ENCODE measurements around the gene GOPC. TPM values are rescaled to one million over a fixed set of nuclear protein-coding genes. Genes with fewer than 3 reads are reported as not detected.

GOPC gene
- total RNA-seq, 1 experiment from 2014 or later: 24.2 TPM

DNA sequence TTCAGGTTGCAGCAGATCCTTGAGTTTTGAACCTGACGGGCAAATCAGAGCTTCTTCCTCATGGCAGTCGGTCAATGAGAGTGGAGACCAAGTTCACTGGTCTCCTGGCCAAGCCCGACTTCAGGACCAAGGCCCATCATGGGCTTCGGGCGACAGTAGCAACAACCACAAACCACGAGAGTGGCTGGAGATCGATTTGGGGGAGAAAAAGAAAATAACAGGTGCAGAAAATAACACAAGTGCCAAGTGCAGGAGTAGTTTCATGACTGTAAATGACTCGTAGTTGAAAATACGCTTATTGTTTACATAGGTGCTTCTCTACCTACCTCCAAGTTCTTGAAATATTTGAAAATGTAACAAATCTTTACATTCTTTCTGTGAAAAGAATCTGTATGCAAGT, 63.7 kb downstream of the GOPC start (continued):
- TF ChIP-seq REST (IDR thresholded peaks at IDR 0.05; ENCODE audit: low read depth) (no peak), ZNF274 (IDR thresholded peaks at IDR 0.05; ENCODE audit: low read depth, low read length) (no peak)

GRCh38 chr6:117536317-117536716, 66.0 kb downstream of the GOPC start:
- POLR2A ChIA-PET: no interaction called here
- no TSS peak for BruUV-seq (replicated peaks)

More at GRCh38 chr6:117536317-117536716, 66.0 kb downstream of the GOPC start:
- no peak overlapping the region for H2AFZ ChIP-seq (ENCODE audit: low read depth, low read length, poor library complexity, severe bottlenecking)
- H3K79me2 ChIP-seq (ENCODE audit: insufficient read depth, low read length): no peaks in the 10 kb centered on the region
- H3K9me2 ChIP-seq (ENCODE audit: insufficient read depth): no peaks in the 10 kb centered on the region
- RAD21 ChIA-PET (ENCODE audit: low non-redundant PET in 1 of 2, low total read pairs in 2 of 2, uncharacterized antibody in 2 of 2, unreplicated experiment in 2 of 2): no interaction called here
- no peaks in the 10 kb centered on the region for H3K27me3 ChIP-seq (ENCODE audit: insufficient read depth, low read length)
- no peak overlapping the region for H3K27ac ChIP-seq (ENCODE audit: low read depth, low read length)
- TF ChIP-seq CEBPB (IDR thresholded peaks at IDR 0.05; ENCODE audit: low read depth) (peak; percentile 81), FOSL1 (IDR thresholded peaks at IDR 0.05; ENCODE audit: low read depth) (no peak), TCF7L2 (IDR thresholded peaks at IDR 0.05; ENCODE audit: borderline replicate concordance, extremely low read depth, insufficient read depth, insufficient read length) (no peak), SIN3A (IDR thresholded peaks at IDR 0.05; ENCODE audit: low read depth) (no peak), YY1 (IDR thresholded peaks at IDR 0.05; ENCODE audit: extremely low read depth, insufficient replicate concordance, low read depth, low read length) (no peak), SP1 (IDR thresholded peaks at IDR 0.05; ENCODE audit: low read depth) (no peak), EZH2phosphoT487 (IDR thresholded peaks at IDR 0.05; ENCODE audit: borderline replicate concordance) (no peak), POLR2AphosphoS5 (IDR thresholded peaks at IDR 0.05; ENCODE audit: low read depth, low read length) (0 out of 2 replicates have a peak, but pooled peaks have one; percentile 24), ATF3 (IDR thresholded peaks at IDR 0.05) (0 out of 2 replicates have a peak, but pooled peaks have one; percentile 51), CBX3 (IDR thresholded peaks at IDR 0.05; ENCODE audit: low read depth) (0 out of 2 replicates have a peak, but pooled peaks have one; percentile 28)
- TF ChIP-seq, protein P1, sequence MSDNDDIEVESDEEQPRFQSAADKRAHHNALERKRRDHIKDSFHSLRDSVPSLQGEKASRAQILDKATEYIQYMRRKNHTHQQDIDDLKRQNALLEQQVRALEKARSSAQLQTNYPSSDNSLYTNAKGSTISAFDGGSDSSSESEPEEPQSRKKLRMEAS (IDR thresholded peaks at IDR 0.05): 0 out of 2 replicates have a peak, but pooled peaks have one; percentile 26
- H3K4me2 ChIP-seq (ENCODE audit: low read length): peak overlapping the region; percentile 9; the same call in 1 of the 2 replicates
- no peaks in the 10 kb centered on the region for H4K20me1 ChIP-seq (ENCODE audit: insufficient read depth)
- CTCF ChIA-PET: no interaction called here
- intact Hi-C loops (cut with micrococcal nuclease): no loop called here
- ATAC-seq (peak; percentile 54), DNase-seq (ENCODE audit: low read depth, low spot score) (no peak)
- H3K9ac ChIP-seq (ENCODE audit: low read length): no peak overlapping the region
- peaks cover 0 to 10% of the 10 kb centered on the region in 2 experiments; a peak in 2 of 4 replicates for H3K36me3 ChIP-seq (ENCODE audit: control insufficient read depth in 1 of 2, insufficient read depth in 2 of 2, low read length in 2 of 2)
- H3K9me3 ChIP-seq (ENCODE audit: control insufficient read depth in 1 of 2, insufficient read depth in 1 of 2, low read depth in 1 of 2, low read length in 2 of 2): no peaks in the 10 kb centered on the region
- peaks cover 7 to 10% of the 10 kb centered on the region in 2 experiments; a peak in 2 of 4 replicates for H3K4me1 ChIP-seq (ENCODE audit: control insufficient read depth in 1 of 2, insufficient read depth in 2 of 2, low read length in 2 of 2)
- H3K4me3 ChIP-seq (replicated peaks in 1 of 2; ENCODE audit: low read depth in 1 of 2, low read length in 2 of 2): no peak overlapping the region
